Measurements from ENCODE around the gene PTPRR.
A peak's percentile ranks its signal among the peaks of the same experiment; 100 is the strongest.

PTPRR gene

GRCh38 chr12:70918321-70918720, 2.2 kb downstream of the PTPRR start:
- no peak for DNase-seq (ENCODE audit: low spot score)

GRCh38 chr12:70910666-70911065, 9.9 kb downstream of the PTPRR start:
- no peak for DNase-seq (ENCODE audit: low spot score)

- no peak for DNase-seq (ENCODE audit: low spot score)
These were observed 11.6 kb downstream of the PTPRR start for GRCh38 chr12:70908978-70909377.

GRCh38 chr12:70907412-70907811, 13.1 kb downstream of the PTPRR start:
- no peak for DNase-seq (ENCODE audit: low spot score)

- no peak for DNase-seq (ENCODE audit: low spot score)
These were observed 24.6 kb downstream of the PTPRR start for GRCh38 chr12:70895956-70896355.

GRCh38 chr12:70892593-70892992, 27.9 kb downstream of the PTPRR start:
- DNase-seq (ENCODE audit: low spot score): no peak

GRCh38 chr12:70890895-70891832, 29.4 kb downstream of the PTPRR start:
- DNase-seq (ENCODE audit: low spot score): no peak

- DNase-seq (ENCODE audit: low spot score): no peak
These were observed 34.6 kb downstream of the PTPRR start for GRCh38 chr12:70885956-70886355.

GRCh38 chr12:70883855-70884254, 36.7 kb downstream of the PTPRR start:
- no peak for DNase-seq (ENCODE audit: low spot score)

- no peak for DNase-seq (ENCODE audit: low spot score)
These were observed 39.8 kb downstream of the PTPRR start for GRCh38 chr12:70880744-70881143.

GRCh38 chr12:70876952-70877351, 43.6 kb downstream of the PTPRR start:
- no peak for DNase-seq (ENCODE audit: low spot score)

- DNase-seq (ENCODE audit: low spot score): no peak
These were observed 44.9 kb downstream of the PTPRR start for GRCh38 chr12:70875628-70876027.

- DNase-seq (ENCODE audit: low spot score): no peak
These were observed 65.5 kb downstream of the PTPRR start for GRCh38 chr12:70854881-70855568.

- DNase-seq (ENCODE audit: low spot score): no peak
These were observed 66.4 kb downstream of the PTPRR start for GRCh38 chr12:70854138-70854537.

GRCh38 chr12:70853326-70853725, 67.2 kb downstream of the PTPRR start:
- peak; percentile 20 for DNase-seq (ENCODE audit: low spot score)

- no peak for DNase-seq (ENCODE audit: low spot score)
These were observed 68.0 kb downstream of the PTPRR start for GRCh38 chr12:70852416-70853150.

- DNase-seq (ENCODE audit: low spot score): peak; percentile 10
These were observed 71.1 kb downstream of the PTPRR start for GRCh38 chr12:70849265-70849960.

GRCh38 chr12:70847871-70848270, 72.7 kb downstream of the PTPRR start:
- DNase-seq (ENCODE audit: low spot score): no peak

GRCh38 chr12:70845268-70845667, 75.3 kb downstream of the PTPRR start:
- DNase-seq (ENCODE audit: low spot score): no peak

GRCh38 chr12:70843363-70843762, 77.2 kb downstream of the PTPRR start:
- DNase-seq (ENCODE audit: low spot score): no peak

GRCh38 chr12:70842942-70843341, 77.6 kb downstream of the PTPRR start:
- DNase-seq (ENCODE audit: low spot score): no peak

- no peak for DNase-seq (ENCODE audit: low spot score)
These were observed 78.4 kb downstream of the PTPRR start for GRCh38 chr12:70842136-70842535.

Data from HuH-7 (cell line).